ENCODE data around the gene CRADD.
"Not testable (repeated sequence)": the region's sequence is repeated elsewhere in the genome, so short reads cannot be mapped to it uniquely, and the experiment has no call there.

Gene CRADD

DNA sequence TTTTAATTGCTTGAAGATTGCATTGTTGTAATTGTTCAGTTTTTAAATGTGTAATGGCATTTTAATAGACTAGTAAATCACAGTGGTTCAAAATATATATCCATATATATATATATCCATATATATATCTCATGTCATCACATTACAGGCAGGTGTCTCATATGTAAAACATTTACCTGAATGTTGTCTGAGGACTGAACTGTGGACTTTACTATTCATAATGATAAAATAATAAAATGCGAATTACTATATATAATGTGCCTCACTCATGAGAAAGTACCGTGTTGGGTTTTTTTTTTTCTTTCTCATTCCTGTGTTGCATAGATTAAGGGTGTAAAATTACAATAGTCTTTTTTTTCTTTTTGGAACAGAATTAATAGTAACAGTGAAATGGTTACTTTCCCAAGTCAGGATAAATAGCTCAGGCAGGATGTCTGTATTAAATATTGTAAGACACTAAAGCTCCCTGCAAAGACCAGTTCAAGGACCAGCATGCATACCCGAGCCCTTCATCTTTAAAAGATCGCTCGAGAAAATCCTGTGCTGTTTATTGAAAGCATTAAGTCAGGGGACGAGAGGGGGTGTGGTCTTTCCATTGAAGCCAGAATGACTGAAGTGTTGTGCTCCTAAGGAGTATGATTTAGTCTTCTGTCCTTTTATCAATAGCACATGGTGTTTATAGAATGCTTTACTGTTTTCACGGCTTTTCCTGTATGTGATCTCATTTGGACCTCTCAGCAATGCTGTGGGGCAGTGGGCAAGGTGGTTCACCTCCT lies 173.5 kb downstream of the CRADD start:
- no peak for DNase-seq

DNA sequence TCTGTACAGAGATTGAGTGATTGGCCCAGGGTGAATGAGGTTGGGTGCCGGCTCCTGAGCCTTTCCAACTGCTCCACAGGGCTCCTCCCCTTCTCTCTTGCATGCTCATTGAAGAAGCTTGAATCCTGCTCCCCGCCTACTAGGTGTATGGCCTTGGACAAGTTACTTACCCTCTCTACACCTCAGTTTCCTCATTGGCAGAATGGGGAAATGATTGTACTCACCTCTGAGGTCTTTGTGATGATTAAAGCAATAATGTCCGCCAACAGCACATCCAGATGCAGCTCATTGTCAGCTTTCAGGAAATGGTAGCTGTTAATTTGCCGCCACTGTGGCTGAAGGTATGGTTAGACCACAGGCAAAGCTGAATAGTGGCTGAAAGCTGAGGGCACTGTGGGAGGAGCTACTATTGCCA lies 174.1 kb downstream of the CRADD start:
- DNase-seq: no peak

DNA sequence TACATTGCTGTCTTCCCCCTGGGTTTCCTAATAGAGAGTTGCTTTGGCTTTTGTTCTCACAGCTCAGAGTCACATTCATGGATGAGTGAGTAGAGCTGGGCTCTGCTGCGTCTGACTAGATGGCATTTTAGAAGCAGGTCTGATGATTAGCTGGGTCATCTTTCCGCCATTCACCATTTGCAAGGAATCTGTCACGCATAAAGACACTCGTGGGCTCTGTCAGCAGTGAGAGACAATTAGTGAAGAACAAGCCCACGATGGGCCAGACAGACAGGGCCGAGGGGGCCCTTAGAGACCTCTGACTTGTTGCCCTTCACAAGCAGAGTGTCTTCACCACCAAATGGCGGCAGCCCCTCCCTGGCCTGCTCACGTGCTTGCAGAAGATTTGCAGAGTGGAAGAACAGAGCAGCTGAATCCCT lies 175.0 kb downstream of the CRADD start:
- no peak for DNase-seq

DNA sequence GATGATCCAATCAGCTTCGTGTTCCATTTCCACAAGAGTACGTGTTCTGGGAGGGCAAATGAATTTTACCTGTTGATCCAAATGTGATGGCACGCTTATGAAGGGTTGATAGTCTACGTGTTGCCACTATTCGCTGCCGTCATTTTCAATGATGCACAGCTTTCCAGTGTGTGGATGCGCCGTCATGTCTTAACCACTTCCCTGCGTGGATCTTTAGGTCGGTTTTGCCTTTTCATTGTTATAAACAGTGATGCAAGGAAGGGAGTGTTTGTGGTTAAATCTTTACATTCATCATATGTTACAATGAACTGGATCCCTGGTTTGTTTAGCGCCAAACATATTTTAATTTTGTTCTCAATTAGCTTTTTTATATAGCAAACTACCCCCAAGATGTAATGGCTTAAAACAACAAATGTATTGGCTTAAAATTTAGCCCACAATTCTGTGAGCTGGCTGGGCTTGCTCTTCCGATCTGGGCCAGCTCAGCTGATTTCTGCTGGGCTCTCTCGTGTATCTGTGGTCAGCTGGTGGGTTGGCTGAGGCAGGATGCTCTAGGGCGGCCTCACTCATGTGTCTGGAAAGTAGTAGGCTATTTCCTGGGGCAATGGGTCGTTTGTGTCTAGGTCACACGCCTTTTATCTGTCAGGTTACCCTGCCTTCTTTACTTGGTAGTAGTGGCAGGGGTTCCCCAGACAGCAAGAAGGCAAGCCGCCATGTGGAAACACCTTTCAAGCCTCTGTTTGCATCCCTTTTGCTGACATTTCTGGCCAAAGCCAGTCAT lies 176.7 kb downstream of the CRADD start:
- DNase-seq: no peak

DNA sequence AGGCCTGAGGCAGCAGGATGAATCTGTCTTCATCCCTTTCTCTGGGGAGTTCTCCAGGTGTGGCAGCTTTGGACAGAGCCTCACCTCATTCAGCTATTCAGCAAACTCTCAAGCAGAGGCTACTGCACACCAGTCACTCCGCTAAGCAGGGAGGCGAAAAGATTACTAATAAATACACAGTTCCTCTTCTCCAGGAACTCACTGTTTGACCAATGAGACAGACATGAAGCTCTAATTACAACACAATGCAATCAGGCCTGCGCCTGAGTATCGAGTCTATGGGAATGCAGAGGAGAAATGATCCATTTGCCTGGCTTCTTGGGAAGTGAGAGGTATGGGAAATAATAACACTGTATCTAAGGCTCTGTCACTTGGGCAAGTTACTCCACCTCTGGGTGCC lies 178.1 kb downstream of the CRADD start:
- DNase-seq: no peak

DNA sequence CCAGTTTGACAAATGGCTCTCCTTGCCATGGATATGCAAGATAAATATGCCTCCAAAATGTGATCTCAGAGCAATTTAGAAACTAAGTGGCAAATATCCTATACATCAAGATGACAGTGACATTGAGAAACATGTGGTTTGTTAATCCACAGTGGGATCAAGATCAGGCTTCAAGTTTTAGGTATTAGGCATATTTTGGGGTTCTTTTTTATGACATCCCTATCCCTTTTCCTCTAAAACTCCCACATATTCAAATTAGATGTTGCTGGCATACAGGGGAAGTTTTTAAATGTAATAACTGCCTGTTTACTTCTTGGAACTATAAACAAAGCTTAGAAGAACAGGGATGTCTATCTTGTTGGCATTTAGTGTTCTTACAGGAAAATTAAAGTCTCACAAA lies 179.4 kb downstream of the CRADD start:
- no peak for DNase-seq

DNA sequence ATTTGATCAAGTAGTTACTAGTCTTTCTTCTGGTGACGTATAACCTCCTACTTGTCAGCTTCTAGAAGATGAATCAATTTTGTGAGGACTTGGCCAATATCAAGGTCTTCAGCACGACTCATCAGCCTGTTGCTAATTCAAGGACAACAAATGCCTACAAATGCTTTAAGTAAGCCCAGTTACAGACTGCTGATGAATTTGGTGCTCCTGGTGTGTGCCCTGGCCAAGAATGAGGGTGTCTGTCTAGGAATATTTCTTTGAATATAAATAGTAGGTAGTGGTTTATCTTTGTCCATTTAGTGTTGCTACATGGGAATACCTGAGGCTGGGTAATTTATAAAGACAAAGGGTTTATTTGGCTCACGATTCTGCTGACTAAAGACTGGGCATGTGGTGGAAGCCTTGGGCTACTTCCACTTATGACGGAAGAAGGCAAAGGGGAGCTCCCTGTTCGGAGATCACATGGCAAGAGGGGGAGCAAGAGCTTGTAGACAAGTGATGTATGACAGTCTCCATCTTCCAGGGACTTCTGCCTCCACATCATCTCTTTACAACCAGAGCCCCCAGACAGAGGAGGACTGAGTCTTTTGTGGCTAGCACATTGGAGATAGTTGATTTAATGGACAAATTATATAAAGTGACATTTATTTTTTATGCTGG lies 180.2 kb downstream of the CRADD start:
- no peak for DNase-seq

DNA sequence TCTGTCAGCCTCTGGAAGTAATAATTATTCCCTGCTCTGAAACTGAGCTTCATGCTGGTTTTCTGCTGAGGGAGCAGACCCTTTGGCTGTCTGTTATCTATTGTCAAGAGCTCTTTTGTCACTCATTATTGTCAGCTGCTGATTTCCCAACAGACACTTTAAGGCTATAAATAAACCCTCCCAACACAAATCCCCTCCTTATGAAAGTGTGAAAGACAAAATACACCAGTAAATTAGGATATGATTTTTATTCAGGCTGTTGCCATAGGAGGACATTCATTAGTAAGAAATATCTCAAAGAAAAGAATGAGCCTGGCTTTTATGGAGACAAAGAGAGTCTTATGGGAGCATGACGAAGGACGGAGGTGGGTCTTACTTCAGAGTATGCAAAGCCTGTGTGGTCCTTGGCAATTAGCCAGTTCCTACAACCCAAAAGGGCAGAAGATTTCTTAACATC lies 180.8 kb downstream of the CRADD start:
- DNase-seq: no peak

DNA sequence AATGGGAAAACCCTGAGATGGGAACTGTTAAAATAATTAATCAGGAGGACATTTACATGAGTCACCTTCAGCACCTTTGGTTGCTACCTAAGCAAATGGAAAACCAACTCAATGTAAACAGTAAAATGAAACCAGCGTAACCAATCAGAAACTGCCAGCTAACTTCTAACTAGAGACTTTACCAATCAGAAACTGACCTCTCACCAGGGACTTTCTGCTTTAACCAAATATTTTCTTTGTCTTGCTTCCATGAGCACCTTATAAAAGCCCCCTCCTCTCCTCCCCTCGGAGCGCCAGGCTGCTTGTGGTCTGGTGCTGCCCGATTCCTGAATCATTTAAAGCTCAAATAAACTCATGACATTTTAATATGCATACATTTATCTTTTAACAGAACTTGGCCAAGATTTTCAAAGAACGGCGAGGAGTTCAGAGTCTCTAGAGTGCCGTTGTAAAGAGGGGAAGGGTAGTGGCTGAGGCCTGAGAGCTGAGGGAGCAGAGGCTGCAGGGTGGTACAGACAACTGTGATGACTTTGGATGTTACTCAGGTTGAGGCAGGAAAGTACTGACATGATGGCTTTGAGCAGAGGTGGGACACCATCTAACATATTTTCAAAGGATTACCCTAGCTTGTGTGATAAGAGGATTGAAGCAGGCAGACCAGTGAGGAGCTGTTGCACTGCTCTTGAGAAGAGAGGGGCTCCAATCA lies 183.6 kb downstream of the CRADD start:
- DNase-seq: no peak

DNA sequence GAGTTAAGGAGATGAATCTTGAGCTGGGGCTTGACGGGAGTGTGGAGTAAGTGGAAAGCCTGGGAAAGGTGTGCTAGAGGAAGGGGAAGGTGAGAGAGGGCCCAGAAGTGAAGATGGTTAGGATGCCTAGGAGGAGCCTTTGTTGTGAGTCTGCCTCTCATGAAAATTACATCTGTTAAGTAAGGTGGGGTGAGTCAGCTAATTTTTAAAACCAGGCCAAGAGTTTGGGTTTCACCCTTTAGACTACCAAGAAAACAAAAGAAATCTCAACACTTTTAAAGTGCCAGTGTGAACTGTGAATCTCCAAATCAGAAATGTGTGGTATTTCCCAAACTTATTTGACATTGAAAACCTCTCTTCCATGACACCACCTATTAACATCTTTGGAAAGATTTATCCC lies 185.2 kb downstream of the CRADD start:
- DNase-seq: no peak

DNA sequence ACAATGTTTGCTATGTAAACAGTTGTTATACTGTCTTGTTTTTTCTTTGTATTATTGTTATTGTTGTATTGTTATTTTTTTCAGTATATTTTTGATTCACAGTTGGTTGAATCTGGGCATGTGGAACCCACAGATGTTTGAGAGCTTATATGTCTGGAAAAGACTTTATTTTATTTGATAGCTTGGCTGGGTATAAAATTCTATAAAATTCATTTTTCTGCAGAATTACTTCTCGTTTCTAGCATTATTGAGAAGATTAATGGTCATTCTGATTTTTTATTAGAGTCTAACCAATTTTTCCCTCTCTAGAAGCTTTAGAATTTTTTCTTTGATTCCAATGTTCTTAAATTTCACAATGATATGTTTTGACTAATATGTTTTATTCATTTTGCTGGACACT lies 188.6 kb downstream of the CRADD start:
- no peak for DNase-seq

DNA sequence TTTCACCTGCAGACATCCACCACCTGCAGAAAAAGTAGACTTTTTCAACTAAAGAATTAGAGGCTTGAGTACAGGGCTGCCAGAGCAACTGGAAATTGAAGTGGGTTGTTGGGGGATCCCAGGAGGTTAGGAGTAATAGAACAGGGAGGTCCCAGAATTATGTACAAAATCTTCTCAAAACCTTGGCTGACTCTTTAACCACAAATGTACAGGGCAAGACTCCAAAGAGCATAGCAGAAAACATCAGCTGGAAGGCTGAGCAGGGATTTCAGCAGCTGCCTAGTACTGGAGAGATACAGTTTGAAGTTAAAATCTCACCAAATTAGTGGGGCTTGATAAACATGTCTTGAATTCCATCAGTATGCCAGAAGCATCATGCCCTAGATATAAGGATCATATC lies 191.6 kb downstream of the CRADD start:
- no peak for DNase-seq

DNA sequence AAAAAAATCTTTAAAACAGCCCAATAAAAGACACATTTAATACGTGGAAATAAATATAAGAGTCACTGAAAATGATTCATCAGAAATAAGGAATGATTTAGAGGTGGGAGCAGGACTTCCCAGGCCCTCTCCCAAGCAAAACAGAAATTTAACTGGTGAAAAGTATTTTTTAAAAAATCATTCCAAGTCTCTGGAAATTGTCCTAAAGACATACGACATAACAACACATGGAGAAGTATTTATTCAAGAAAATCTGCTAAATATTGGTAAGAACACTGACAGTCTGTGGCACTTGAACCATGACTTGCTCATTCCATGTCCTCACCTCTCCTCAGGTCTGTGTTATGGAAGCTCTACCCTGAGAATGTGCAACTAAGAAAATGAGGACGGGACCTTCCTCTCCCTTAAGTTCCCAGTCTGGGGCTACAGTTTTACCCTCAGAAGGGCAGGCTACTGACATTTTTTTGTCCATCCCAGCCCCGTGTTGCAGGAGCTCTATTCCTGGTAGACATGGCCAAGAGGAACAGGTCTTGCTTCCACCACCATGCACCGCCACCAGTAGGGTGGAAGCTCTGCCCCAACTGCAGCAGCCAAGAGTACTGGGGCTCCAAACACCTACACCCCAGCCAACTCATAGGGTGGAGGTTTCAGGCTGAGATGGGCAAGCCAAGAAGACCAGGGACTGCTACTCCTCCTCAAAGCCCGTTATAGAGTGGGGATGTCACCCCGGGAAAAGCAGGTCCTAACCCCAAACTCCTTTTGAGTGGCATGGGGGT lies 193.0 kb downstream of the CRADD start:
- no peak for DNase-seq

DNA sequence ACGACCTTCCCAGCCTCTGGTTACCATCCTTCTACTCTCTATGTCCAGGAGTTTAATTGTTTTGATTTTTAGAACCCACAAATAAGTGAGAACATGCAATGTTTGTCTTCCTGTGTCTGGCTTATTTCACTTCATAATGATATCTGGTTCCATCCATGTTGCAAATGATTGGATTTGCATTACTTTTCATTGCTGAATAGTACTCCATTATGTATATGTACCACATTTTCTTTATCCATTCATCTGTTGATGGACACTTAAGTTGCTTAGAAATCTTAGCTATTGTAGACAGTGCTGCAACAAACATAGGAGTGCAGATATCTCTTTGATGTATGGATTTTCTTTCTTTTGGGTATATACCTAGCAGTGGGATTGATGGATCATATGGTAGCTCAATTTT lies 194.4 kb downstream of the CRADD start:
- DNase-seq: not testable (repeated sequence)

DNA sequence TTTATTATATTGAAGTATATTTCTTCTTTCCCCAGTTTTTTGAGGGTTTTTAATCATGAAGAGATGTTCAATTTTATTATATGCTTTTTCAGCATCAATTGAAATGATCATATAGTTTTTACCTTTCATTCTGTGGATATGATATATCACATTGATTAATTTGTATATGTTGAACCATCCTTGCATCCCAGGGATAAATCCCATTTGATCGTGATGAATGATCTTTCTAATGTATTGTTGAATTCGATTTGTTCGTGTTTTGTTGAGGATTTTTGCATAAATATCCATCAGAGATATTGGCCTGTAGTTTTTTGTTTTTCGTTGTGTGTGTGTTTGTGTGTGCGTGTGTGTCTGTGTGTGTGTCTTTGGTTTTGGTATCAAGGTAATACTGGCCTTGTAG lies 196.4 kb downstream of the CRADD start:
- no peak for DNase-seq

DNA sequence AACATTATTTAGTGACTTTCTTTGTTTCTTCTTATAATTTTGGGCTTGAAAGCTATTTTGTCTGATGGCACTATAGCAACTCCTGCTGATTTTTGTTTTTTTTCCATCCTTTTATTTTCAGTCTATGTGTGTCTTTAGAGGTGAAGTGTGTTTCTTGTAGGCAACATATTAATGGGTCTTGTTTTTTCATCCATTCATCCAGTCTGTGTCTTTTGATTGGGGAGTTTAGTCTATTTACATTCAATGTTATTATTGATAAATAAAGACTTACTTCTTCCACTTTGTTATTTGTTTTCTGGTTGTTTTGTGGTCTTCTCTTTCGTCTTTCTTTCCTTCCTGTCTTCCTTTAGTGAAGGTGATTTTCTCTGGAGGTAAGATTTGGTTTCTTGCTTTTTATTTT lies 198.0 kb downstream of the CRADD start:
- no peak for DNase-seq

DNA sequence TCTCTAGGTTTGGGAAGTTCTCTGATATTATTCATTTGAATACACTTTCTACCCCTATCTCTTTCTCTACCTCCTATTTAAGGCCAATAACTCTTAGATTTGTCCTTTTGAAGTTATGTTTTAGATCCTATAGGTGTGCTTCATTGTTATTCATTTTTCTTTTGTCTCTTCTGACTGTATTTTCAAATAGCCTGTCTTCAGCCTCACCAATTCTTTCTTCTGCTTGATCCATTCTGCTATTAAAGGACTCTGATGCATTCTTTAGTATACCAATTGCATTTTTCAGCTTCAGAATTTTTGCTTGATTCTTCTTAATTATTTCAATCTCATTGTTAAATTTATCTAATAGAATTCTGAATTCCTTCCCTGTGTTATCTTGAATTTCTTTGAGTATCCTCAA lies 199.2 kb downstream of the CRADD start:
- no peak for DNase-seq

DNA sequence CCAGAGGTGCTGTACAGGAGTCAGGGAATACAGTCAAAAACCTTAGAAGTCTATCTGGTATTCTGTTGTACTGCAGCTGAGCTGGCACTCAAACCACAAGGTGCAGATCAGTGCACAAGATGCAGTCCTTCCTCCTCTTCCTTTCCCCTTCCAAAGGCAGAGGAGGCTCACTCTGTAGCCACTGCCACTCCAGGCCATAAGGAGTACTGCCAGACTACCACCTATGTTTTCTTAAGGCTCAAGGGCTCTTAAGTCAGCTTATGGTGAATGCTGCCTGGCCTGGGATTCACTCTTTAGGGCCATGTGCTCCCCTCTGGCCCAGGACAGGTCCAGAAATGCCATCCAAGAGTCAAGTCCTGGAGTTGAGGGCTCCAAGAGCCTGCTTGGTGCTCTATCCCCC lies 200.3 kb downstream of the CRADD start:
- DNase-seq: no peak

DNA sequence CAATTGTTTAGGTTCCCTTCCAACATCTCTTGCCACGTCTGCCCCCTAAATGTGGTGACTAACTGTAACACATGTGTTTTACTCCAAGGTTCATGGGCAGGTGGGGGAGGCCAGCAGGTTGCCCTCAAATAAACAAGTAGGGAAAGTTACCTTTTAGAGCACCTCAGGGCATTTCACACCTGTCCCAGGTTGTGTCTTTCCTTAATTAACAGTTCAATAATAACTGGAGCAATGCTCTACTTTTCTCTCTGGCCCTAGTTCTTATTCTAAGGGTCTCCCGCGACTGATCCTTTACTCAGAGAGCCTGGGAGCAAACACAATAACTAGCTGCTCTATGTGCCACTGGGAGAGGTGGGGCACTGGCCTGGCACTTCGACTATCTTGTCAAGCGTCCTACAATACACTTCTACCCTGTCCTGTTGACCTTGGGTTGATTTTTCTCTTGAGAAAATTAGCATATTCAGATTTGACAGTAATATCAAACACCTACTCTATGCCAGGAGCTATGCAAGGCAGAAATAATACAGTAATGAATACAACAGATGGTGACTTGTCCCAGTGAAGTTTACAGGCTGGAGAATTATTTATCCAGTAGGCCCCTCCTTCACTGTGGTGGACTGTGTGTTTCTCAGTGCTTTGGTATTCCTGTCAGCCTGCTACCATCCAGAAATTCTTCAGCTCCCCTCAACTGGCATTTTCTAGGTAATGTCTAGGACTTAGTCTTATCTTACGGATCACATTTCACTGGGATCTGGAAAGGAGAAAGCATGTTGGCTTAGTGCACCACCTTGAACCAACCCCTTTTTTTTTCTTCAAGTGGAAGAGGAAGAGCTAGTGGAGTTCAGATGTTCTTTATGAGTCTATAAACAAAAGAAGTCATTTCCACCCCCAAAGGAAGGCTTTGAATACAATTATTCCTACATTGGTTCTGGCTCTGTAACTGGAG lies 202.6 kb downstream of the CRADD start:
- DNase-seq: no peak

DNA sequence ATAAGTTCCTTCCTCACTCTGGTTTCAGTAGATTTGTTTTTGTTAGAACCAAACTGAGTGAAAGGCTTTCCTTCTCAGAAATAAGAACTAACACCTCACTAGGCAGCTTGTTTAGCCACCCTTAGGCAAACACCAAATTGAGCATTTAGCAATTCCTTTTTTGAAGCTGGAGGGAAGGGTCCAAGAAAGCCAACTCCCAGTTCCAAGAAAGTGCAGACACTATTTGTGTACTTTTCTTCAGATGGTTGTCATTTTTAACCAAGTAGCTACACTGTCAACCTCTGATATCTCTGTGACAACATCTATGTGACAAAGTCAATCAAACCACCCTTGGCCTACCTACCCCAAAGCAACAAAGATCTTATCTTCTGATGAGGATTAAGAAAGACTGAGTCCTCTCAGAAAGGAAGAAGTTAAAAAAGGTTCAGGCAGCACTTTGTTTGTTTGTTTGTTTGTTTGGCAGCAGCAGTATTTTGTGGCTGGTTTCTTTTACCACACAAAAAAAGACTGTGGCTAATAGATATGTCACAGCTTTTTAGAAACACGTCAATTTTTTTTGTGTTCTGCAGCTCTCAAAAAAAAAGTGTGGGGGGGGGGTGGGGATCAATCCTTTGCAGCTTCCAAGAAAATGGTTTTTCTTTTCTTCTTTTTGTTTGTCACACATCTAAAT lies 203.8 kb downstream of the CRADD start:
- DNase-seq: no peak

DNA sequence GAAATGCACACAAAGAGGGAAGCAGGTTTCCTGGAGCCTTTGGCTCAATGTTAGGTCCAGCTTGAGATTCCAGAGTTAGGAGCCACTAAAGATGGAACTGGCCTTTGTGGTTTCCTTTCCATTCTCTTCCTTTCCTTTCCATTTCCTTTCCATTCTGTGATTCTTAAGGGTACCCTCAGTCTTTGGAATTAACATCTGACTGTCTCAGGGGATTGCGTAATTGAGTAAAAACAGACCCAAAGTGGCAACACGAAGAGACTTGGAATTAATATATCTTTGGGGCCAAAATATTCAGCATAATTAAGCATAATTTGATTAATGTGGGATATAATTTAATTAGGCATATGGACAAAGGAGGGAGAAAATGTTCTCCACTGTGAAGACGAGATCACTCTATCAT lies 205.6 kb downstream of the CRADD start:
- DNase-seq: no peak

Data from bone marrow (tissue), 2 donors.